ENCODE results near the gene C4orf50.

C4orf50 gene

GRCh38 chr4:5943561-5943960 lies 74.7 kb downstream of the C4orf50 start:
- Histone ChIP-seq H3K27me3 (no peaks in the 10 kb centered on the region), H3K9me3 (peaks cover 7% of the 10 kb centered on the region; the same call in 1 of the 2 replicates), H3K36me3 (no peaks in the 10 kb centered on the region), H3K4me3 (ENCODE audit: low read depth, low read length) (no peak overlapping the region), H3K4me1 (peaks cover 6% of the 10 kb centered on the region)
- no peak for DNase-seq
- no peak for TF ChIP-seq CTCF (IDR thresholded peaks at IDR 0.05; ENCODE audit: low read depth, low read length)

GRCh38 chr4:5942947-5943346 lies 75.3 kb downstream of the C4orf50 start:
- Histone ChIP-seq H3K4me1 (peaks cover 6% of the 10 kb centered on the region), H3K9me3 (peaks cover 7% of the 10 kb centered on the region; the same call in 1 of the 2 replicates), H3K27me3 (no peaks in the 10 kb centered on the region), H3K4me3 (ENCODE audit: low read depth, low read length) (no peak overlapping the region), H3K36me3 (no peaks in the 10 kb centered on the region)
- no peak for DNase-seq
- no peak for TF ChIP-seq CTCF (IDR thresholded peaks at IDR 0.05; ENCODE audit: low read depth, low read length)

GRCh38 chr4:5941601-5942000 lies 76.6 kb downstream of the C4orf50 start:
- DNase-seq, result no peak
- Histone ChIP-seq H3K9me3 (peaks cover 7% of the 10 kb centered on the region; the same call in 1 of the 2 replicates), H3K4me1 (peaks cover 6% of the 10 kb centered on the region), H3K4me3 (ENCODE audit: low read depth, low read length) (no peak overlapping the region), H3K36me3 (no peaks in the 10 kb centered on the region), H3K27me3 (no peaks in the 10 kb centered on the region)
- no peak for TF ChIP-seq CTCF (IDR thresholded peaks at IDR 0.05; ENCODE audit: low read depth, low read length)

- DNase-seq, result peak; percentile 44
- Histone ChIP-seq H3K27me3 (no peaks in the 10 kb centered on the region), H3K4me3 (ENCODE audit: low read depth, low read length) (no peak overlapping the region), H3K36me3 (no peaks in the 10 kb centered on the region), H3K4me1 (peaks cover 6% of the 10 kb centered on the region), H3K9me3 (peaks cover 7% of the 10 kb centered on the region; the same call in 1 of the 2 replicates)
- no peak for TF ChIP-seq CTCF (IDR thresholded peaks at IDR 0.05; ENCODE audit: low read depth, low read length)
Measured at GRCh38 chr4:5940470-5941203, 77.6 kb downstream of the C4orf50 start.

- H3K9me3 ChIP-seq, result no peaks in the 10 kb centered on the region
- DNase-seq, result no peak
- no peak overlapping the region for H3K4me3 ChIP-seq (ENCODE audit: low read depth, low read length)
- H3K36me3 ChIP-seq, result no peaks in the 10 kb centered on the region
- no peaks in the 10 kb centered on the region for H3K4me1 ChIP-seq
- no peaks in the 10 kb centered on the region for H3K27me3 ChIP-seq
- no peak for TF ChIP-seq CTCF (IDR thresholded peaks at IDR 0.05; ENCODE audit: low read depth, low read length)
Measured at GRCh38 chr4:5933996-5934831, 84.0 kb downstream of the C4orf50 start.
